ENCODE measurements around the gene MAP1LC3B.

The MAP1LC3B gene

GRCh38 chr16:87367529-87367928, 24.6 kb upstream of the MAP1LC3B start:
- TF ChIP-seq CTCF (IDR thresholded peaks at IDR 0.05; ENCODE audit: borderline replicate concordance, insufficient read depth, low read depth, low read length), result no peak

GRCh38 chr16:87368029-87368770, 23.9 kb upstream of the MAP1LC3B start:
- no peak overlapping the region for H3K4me3 ChIP-seq (ENCODE audit: low read depth, low read length)
- TF ChIP-seq CTCF (IDR thresholded peaks at IDR 0.05; ENCODE audit: borderline replicate concordance, insufficient read depth, low read depth, low read length), result no peak

More at GRCh38 chr16:87367529-87367928, 24.6 kb upstream of the MAP1LC3B start:
- H3K4me3 ChIP-seq (ENCODE audit: low read depth, low read length), result no peak overlapping the region

- no peak for TF ChIP-seq CTCF (IDR thresholded peaks at IDR 0.05; ENCODE audit: borderline replicate concordance, insufficient read depth, low read depth, low read length)
- H3K4me3 ChIP-seq (ENCODE audit: low read depth, low read length), result no peak overlapping the region
Observed at GRCh38 chr16:87369117-87369765, 22.9 kb upstream of the MAP1LC3B start.

- no peak for TF ChIP-seq CTCF (IDR thresholded peaks at IDR 0.05; ENCODE audit: borderline replicate concordance, insufficient read depth, low read depth, low read length)
- no peak overlapping the region for H3K4me3 ChIP-seq (ENCODE audit: low read depth, low read length)
Observed at GRCh38 chr16:87369796-87370719, 22.1 kb upstream of the MAP1LC3B start.

- no peak for TF ChIP-seq CTCF (IDR thresholded peaks at IDR 0.05; ENCODE audit: borderline replicate concordance, insufficient read depth, low read depth, low read length)
- no peak overlapping the region for H3K4me3 ChIP-seq (ENCODE audit: low read depth, low read length)
Observed at GRCh38 chr16:87371261-87371866, 20.8 kb upstream of the MAP1LC3B start.

- H3K4me3 ChIP-seq (ENCODE audit: low read depth, low read length), result no peak overlapping the region
- no peak for TF ChIP-seq CTCF (IDR thresholded peaks at IDR 0.05; ENCODE audit: borderline replicate concordance, insufficient read depth, low read depth, low read length)
Observed at GRCh38 chr16:87372305-87372704, 19.8 kb upstream of the MAP1LC3B start.
